Lower leg skin (tissue), 3 donors: ENCODE measurements around the gene VAMP7.

Experiments used
- POLR2A ChIP-seq, 2 donors: fragments of 450-650 bp; IDR thresholded peaks; one replicate each; pipeline ENCODE4 v1.6.1; 2016 to 2017; ENCODE audit warnings: antibody characterized with exemption in 2 of 2, mild to moderate bottlenecking in 1 of 2, moderate library complexity in 1 of 2
- TF ChIP-seq, protein P1 (sequence below), 3 donors: fragments of 450-650 bp; IDR thresholded peaks; one replicate each; pipeline ENCODE4 v1.5.1; 2016; ENCODE audit warnings: antibody characterized with exemption in 3 of 3, mild to moderate bottlenecking in 3 of 3, moderate library complexity in 2 of 3

DNA sequence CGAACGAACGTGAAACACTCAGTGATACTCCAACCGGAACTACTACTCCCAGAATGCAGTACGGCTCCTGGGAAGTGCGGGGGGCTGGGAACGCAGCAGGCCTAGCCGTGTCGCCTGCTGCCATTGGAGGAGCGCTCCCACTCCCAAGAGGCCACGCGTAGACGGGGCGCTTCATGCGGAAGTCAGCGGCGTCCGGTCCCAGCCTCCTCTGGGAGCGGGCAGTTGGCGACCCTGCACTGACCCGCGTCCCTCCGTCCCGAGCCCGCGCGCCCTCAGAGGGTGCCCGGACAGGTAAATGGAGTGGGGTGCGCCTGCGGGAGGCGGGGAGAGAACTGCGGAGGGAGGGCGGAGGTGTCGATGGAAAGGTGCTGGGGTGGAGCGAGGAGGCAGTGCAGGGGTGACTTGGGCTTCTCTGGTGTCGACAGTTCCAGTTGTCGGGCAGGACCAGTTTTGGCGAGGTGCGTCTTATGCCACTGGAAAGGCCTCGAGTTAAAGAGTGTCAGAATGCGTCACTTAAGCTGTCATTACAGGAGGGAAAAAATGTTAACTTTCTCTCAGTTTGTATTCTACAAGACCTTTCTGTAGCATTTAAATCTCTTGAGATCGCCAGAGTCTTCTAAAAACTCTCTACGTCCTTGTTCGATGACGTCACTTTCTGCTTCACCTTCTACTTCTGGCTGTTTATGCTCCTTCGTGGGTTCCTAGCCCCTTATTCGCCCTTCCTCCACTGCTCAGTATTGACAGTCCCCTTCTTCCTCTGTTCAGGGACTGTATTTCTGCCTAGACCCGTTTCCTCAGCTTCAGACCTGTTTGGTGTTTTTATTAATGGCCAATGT lies at the start of gene VAMP7:
- TF ChIP-seq, protein P1, sequence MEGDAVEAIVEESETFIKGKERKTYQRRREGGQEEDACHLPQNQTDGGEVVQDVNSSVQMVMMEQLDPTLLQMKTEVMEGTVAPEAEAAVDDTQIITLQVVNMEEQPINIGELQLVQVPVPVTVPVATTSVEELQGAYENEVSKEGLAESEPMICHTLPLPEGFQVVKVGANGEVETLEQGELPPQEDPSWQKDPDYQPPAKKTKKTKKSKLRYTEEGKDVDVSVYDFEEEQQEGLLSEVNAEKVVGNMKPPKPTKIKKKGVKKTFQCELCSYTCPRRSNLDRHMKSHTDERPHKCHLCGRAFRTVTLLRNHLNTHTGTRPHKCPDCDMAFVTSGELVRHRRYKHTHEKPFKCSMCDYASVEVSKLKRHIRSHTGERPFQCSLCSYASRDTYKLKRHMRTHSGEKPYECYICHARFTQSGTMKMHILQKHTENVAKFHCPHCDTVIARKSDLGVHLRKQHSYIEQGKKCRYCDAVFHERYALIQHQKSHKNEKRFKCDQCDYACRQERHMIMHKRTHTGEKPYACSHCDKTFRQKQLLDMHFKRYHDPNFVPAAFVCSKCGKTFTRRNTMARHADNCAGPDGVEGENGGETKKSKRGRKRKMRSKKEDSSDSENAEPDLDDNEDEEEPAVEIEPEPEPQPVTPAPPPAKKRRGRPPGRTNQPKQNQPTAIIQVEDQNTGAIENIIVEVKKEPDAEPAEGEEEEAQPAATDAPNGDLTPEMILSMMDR (IDR thresholded peaks at IDR 0.05) = no peak
- no peak for TF ChIP-seq POLR2A (IDR thresholded peaks at IDR 0.05)
